Measurements from ENCODE around the gene MBD1.

- TF ChIP-seq POLR2AphosphoS5 (IDR thresholded peaks at IDR 0.05; ENCODE audit: low read depth, low read length) (no peak), TAF1 (IDR thresholded peaks at IDR 0.05; ENCODE audit: borderline replicate concordance, insufficient read depth, low read length) (no peak)
- TF ChIP-seq, protein P1, sequence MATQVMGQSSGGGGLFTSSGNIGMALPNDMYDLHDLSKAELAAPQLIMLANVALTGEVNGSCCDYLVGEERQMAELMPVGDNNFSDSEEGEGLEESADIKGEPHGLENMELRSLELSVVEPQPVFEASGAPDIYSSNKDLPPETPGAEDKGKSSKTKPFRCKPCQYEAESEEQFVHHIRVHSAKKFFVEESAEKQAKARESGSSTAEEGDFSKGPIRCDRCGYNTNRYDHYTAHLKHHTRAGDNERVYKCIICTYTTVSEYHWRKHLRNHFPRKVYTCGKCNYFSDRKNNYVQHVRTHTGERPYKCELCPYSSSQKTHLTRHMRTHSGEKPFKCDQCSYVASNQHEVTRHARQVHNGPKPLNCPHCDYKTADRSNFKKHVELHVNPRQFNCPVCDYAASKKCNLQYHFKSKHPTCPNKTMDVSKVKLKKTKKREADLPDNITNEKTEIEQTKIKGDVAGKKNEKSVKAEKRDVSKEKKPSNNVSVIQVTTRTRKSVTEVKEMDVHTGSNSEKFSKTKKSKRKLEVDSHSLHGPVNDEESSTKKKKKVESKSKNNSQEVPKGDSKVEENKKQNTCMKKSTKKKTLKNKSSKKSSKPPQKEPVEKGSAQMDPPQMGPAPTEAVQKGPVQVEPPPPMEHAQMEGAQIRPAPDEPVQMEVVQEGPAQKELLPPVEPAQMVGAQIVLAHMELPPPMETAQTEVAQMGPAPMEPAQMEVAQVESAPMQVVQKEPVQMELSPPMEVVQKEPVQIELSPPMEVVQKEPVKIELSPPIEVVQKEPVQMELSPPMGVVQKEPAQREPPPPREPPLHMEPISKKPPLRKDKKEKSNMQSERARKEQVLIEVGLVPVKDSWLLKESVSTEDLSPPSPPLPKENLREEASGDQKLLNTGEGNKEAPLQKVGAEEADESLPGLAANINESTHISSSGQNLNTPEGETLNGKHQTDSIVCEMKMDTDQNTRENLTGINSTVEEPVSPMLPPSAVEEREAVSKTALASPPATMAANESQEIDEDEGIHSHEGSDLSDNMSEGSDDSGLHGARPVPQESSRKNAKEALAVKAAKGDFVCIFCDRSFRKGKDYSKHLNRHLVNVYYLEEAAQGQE (IDR thresholded peaks at IDR 0.05; ENCODE audit: insufficient read depth in 1 of 2, low read depth in 2 of 2, low read length in 2 of 2) = no peak
Measured at GRCh38 chr18:50285631-50286321, 4.5 kb upstream of the MBD1 start.
